Upper lobe of left lung (tissue), 4 donors: ENCODE results near the gene GALNT7.

Experiments used
- POLR2A ChIP-seq, 4 donors: fragments of 450-650 bp; IDR thresholded peaks; one replicate each; pipeline ENCODE4 v1.5.1; 2016 to 2017; ENCODE audit warnings: antibody characterized with exemption in 4 of 4, mild to moderate bottlenecking in 2 of 4
- POLR2AphosphoS5 ChIP-seq, 2 donors: sonication (generic); formaldehyde crosslinking; IDR thresholded peaks; one replicate each; pipeline ENCODE4 v1.5.1; 2017; ENCODE audit warnings: antibody characterized with exemption in 2 of 2
- TF ChIP-seq, protein P1 (sequence below), 6 experiments: fragments of 450-650 bp in 4 of 6; fragments of 200-600 bp in 2 of 6; sonication (generic) in 2 of 6; IDR thresholded peaks; one replicate each; pipeline ENCODE4 v1.5.1; 2016 to 2019; ENCODE audit warnings: antibody characterized with exemption in 6 of 6

DNA sequence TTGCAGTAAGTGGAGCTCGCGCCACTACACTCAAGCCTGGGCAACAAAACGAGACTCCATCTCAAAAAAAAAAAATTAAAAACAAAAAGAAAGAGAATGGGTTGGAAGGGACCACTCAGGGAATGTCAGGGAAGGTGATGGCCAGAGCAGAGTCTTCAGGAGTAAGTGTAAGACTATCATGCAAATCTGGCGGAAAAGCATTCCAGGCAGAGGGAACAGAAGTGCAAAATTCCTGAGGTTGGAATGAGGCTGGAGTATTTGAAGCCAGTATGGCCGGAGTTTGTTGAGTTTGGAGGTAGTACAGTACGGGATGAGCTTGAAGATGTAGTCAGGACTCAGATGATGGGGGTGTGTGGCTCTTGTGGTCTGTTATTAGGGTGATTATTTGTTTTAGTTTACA is 7.4 kb downstream of the GALNT7 start:
- TF ChIP-seq, protein P1, sequence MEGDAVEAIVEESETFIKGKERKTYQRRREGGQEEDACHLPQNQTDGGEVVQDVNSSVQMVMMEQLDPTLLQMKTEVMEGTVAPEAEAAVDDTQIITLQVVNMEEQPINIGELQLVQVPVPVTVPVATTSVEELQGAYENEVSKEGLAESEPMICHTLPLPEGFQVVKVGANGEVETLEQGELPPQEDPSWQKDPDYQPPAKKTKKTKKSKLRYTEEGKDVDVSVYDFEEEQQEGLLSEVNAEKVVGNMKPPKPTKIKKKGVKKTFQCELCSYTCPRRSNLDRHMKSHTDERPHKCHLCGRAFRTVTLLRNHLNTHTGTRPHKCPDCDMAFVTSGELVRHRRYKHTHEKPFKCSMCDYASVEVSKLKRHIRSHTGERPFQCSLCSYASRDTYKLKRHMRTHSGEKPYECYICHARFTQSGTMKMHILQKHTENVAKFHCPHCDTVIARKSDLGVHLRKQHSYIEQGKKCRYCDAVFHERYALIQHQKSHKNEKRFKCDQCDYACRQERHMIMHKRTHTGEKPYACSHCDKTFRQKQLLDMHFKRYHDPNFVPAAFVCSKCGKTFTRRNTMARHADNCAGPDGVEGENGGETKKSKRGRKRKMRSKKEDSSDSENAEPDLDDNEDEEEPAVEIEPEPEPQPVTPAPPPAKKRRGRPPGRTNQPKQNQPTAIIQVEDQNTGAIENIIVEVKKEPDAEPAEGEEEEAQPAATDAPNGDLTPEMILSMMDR (IDR thresholded peaks at IDR 0.05) = no peak
- TF ChIP-seq POLR2AphosphoS5 (IDR thresholded peaks at IDR 0.05) = no peak
- no peak for TF ChIP-seq POLR2A (IDR thresholded peaks at IDR 0.05)
